Activated T-cell treated with anti-CD3 and anti-CD28 coated beads, Interleukin-2, amount 50 U/mL, for 72 hours (primary cell): ENCODE results near the gene SLC7A11. TPM values are rescaled to one million over a fixed set of nuclear protein-coding genes. Genes with fewer than 3 reads are reported as not detected.
"Not testable (repeated sequence)": the region's sequence is repeated elsewhere in the genome, so short reads cannot be mapped to it uniquely, and the experiment has no call there.

Source experiments
- ATAC-seq, 2 donors: fragments of 150-1000 bp; cut with Tn5 transposase; replicated peaks in 1 of 2; 2 replicates each; pipeline ENCODE4 v1.10.0; 2021; ENCODE audit warnings: moderate library complexity in 2 of 2, mild to moderate bottlenecking in 1 of 2
- DNase-seq, 2 donors: peaks; one replicate each; pipeline ENCODE4 v3.0.0; 2021 to 2022; ENCODE audit warnings: mixed read lengths in 1 of 2
- H3K27ac Mint-ChIP-seq: one replicate; pipeline ENCODE4 v1.8.0; 2022; ENCODE audit warnings: mild to moderate bottlenecking, moderate library complexity, mixed read lengths
- H3K27me3 Mint-ChIP-seq: one replicate; pipeline ENCODE4 v1.8.0; 2022; ENCODE audit warnings: low read depth, mixed read lengths
- H3K36me3 Mint-ChIP-seq, 2 donors: one replicate each; pipeline ENCODE4 v1.8.0; 2022; ENCODE audit warnings: mixed read lengths in 2 of 2, mild to moderate bottlenecking in 1 of 2; ENCODE audit not compliant: insufficient read depth in 2 of 2
- H3K4me1 Mint-ChIP-seq: one replicate; pipeline ENCODE4 v1.8.0; 2022; ENCODE audit warnings: low read depth, mixed read lengths
- H3K4me3 Mint-ChIP-seq, 2 donors: one replicate each; pipeline ENCODE4 v1.8.0; 2022; ENCODE audit warnings: mild to moderate bottlenecking in 2 of 2, mixed read lengths in 2 of 2, moderate library complexity in 2 of 2
- H3K9me3 Mint-ChIP-seq, 2 donors: one replicate each; pipeline ENCODE4 v1.8.0; 2022; ENCODE audit warnings: mixed read lengths in 2 of 2
- total RNA-seq, 2 donors: library from RNA; stranded (reverse); gene quantifications; one replicate each; pipeline ENCODE4 v1.2.3, GENCODE V29; 2022

Gene SLC7A11
- total RNA-seq, 2 donors from 2014 or later, result 13.8 to 15.4 TPM

DNA sequence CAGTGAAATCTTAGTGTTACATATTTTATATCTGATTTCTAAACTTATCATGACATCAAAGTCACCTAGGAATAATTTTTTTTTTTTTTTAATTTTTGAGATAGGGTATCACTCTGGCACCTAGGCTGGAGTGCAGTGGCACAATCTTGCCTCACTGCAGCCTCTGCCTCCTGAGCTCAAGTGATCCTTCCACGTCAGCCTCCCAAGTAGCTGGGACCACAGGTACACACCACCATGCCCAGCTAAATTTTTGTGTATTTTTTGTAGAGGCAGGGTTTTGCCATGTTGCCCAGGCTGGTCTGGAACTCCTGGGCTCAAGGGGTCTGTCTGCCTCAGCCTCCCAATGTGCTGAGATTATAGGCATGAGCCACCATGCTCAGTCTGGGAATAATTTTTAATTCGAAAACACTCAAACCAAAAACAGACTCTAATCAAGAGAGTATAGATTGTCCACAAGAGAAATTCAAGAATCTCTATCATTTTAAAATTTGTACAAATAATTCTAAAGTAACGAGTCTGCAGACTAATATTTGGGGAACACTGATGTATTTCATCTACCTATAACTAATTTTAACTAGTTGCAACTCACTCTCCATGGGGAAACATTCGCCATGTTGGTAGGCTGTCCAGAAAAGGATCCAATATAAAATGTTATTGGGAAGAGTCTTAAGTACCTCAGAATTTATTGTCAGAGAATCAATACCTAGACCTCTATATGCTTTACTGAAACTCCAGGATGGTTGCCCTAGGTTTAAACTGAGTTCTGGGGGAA is 3.4 kb downstream of the SLC7A11 start:
- peaks cover 61% of the 10 kb centered on the region for H3K4me1 Mint-ChIP-seq
- ATAC-seq (no peak), DNase-seq (no peak)
- H3K4me3 Mint-ChIP-seq, result peak overlapping the region; percentile 14 to 70
- no peak overlapping the region for H3K27ac Mint-ChIP-seq
- peaks cover 7 to 26% of the 10 kb centered on the region in 2 donors for H3K36me3 Mint-ChIP-seq
- no peaks in the 10 kb centered on the region for H3K27me3 Mint-ChIP-seq
- no peaks in the 10 kb centered on the region for H3K9me3 Mint-ChIP-seq

GRCh38 chr4:138237132-138237531 is 5.0 kb downstream of the SLC7A11 start:
- H3K36me3 Mint-ChIP-seq, result peaks cover 6 to 27% of the 10 kb centered on the region in 2 donors
- H3K27ac Mint-ChIP-seq, H3K4me3 Mint-ChIP-seq, H3K27me3 Mint-ChIP-seq, H3K9me3 Mint-ChIP-seq, ATAC-seq, DNase-seq: not testable (repeated sequence)
- H3K4me1 Mint-ChIP-seq, result peaks cover 54% of the 10 kb centered on the region

GRCh38 chr4:138236037-138236436 is 6.1 kb downstream of the SLC7A11 start:
- no peak overlapping the region for H3K27ac Mint-ChIP-seq
- peaks cover 46% of the 10 kb centered on the region for H3K4me1 Mint-ChIP-seq
- H3K36me3 Mint-ChIP-seq, result peaks cover 0 to 22% of the 10 kb centered on the region in 2 donors

GRCh38 chr4:138235419-138235952 is 6.7 kb downstream of the SLC7A11 start:
- H3K27ac Mint-ChIP-seq, result no peak overlapping the region
- ATAC-seq (peak; percentile 82 to 86), DNase-seq (no peak)
- no peaks in the 10 kb centered on the region for H3K27me3 Mint-ChIP-seq
- peaks cover 43% of the 10 kb centered on the region for H3K4me1 Mint-ChIP-seq
- H3K9me3 Mint-ChIP-seq, result no peaks in the 10 kb centered on the region
- peak overlapping the region in 1 of 2 donors; percentile 25 for H3K4me3 Mint-ChIP-seq
- H3K36me3 Mint-ChIP-seq, result peaks cover 0 to 21% of the 10 kb centered on the region in 2 donors

More at GRCh38 chr4:138236037-138236436, 6.1 kb downstream of the SLC7A11 start:
- H3K9me3 Mint-ChIP-seq, result no peaks in the 10 kb centered on the region
- H3K4me3 Mint-ChIP-seq, result peak overlapping the region in 1 of 2 donors; percentile 25
- no peaks in the 10 kb centered on the region for H3K27me3 Mint-ChIP-seq
- peak in 1 of 2 donors; percentile 26 for ATAC-seq
- no peak for DNase-seq

GRCh38 chr4:138234248-138234647 is 7.9 kb downstream of the SLC7A11 start:
- H3K27ac Mint-ChIP-seq, result no peak overlapping the region
- ATAC-seq (no peak), DNase-seq (no peak)
- H3K4me1 Mint-ChIP-seq, result peaks cover 32% of the 10 kb centered on the region
- no peaks in the 10 kb centered on the region for H3K9me3 Mint-ChIP-seq
- H3K36me3 Mint-ChIP-seq, result peaks cover 0 to 19% of the 10 kb centered on the region in 2 donors
- no peaks in the 10 kb centered on the region for H3K27me3 Mint-ChIP-seq
- no peak overlapping the region for H3K4me3 Mint-ChIP-seq

DNA sequence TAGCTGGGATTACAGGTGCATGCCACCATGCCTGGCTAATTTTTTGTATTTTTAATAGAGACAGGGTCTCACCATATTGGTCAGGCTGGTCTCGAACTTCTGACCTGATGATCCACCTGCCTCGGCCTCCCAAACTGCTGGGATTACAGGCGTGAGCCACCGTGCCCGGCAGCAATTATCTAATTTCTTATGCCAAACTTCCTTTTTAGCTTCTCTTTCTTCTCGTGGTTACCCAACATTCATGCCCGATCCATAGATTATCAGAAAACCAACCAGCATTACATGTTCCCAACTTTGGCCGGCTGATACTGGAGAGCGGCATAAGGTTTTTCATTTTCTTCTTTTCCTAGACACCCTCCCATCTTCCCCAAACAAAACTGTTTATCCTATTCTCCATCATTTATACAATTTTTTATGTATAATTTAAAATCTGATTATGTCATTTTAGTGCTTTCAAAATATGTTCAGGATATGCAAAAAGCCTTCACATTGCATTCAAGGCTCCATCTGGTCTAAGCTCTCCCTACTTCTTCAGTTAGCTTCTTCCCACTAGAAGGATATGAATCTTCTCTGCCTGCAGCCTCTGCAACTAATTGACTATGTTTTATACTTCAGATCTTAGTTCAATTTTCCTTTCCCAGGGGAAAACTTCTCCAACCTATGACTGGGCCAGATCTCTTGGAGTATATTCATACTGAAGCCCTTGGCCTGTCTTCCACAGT is 8.7 kb downstream of the SLC7A11 start:
- no peaks in the 10 kb centered on the region for H3K27me3 Mint-ChIP-seq
- peaks cover 0 to 19% of the 10 kb centered on the region in 2 donors for H3K36me3 Mint-ChIP-seq
- H3K9me3 Mint-ChIP-seq, result no peaks in the 10 kb centered on the region
- H3K4me3 Mint-ChIP-seq, result no peak overlapping the region
- ATAC-seq (no peak), DNase-seq (no peak)
- H3K4me1 Mint-ChIP-seq, result peaks cover 24% of the 10 kb centered on the region
- H3K27ac Mint-ChIP-seq, result no peak overlapping the region

DNA sequence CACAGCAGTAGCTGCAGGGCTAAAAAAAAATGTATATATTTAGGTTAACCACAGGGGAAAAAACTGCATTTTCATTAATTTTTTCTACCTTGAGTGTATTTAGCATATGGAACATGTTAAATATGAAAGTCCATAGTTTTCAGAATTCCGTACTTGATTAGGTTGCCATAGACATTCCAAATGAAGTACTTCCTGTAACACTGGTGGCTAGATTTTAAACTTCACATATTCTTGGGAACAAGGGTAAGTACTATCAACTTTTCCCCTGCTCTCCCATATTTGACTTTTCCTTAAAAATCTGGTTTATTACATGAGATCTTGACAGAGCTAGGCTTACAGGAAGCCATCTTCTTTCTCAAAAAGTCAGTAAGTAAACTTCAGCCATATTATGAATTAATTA is 9.8 kb downstream of the SLC7A11 start:
- Mint-ChIP-seq H3K9me3 (no peaks in the 10 kb centered on the region), H3K4me1 (peaks cover 20% of the 10 kb centered on the region), H3K4me3 (no peak overlapping the region), H3K36me3 (peaks cover 0 to 19% of the 10 kb centered on the region in 2 donors), H3K27ac (no peak overlapping the region), H3K27me3 (no peaks in the 10 kb centered on the region)
- DNase-seq (no peak), ATAC-seq (no peak)

GRCh38 chr4:138230048-138230447 is 12.1 kb downstream of the SLC7A11 start:
- H3K9me3 Mint-ChIP-seq, result no peaks in the 10 kb centered on the region
- H3K27me3 Mint-ChIP-seq, result no peaks in the 10 kb centered on the region
- DNase-seq (no peak), ATAC-seq (no peak)
- peaks cover 0 to 13% of the 10 kb centered on the region in 2 donors for H3K36me3 Mint-ChIP-seq
- no peak overlapping the region for H3K27ac Mint-ChIP-seq
- no peak overlapping the region for H3K4me3 Mint-ChIP-seq
- H3K4me1 Mint-ChIP-seq, result peaks cover 4% of the 10 kb centered on the region

DNA sequence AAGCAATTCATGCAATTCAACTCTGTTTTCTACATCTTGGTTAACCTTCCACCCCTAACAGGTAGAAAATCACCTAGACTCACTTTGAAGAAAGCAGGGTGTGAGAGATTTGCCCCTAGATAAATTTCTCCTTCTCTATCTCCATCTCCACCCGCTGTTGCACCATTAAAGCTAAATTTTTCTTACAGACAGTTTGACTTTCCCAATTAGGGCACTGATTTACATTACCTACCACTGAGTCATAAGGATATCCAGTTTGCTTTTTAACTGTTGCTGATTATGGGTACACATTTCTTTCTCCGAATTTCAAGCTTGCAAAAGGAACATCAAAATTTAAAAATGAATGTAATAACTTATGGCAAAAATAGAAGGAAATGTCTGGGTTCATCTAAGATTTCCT is 13.0 kb downstream of the SLC7A11 start:
- DNase-seq, result no peak
- no peaks in the 10 kb centered on the region for H3K27me3 Mint-ChIP-seq
- H3K36me3 Mint-ChIP-seq, result peaks cover 0 to 11% of the 10 kb centered on the region in 2 donors
- no peak overlapping the region for H3K27ac Mint-ChIP-seq
- ATAC-seq, result no peak
- no peaks in the 10 kb centered on the region for H3K4me1 Mint-ChIP-seq
- no peaks in the 10 kb centered on the region for H3K9me3 Mint-ChIP-seq
- H3K4me3 Mint-ChIP-seq, result no peak overlapping the region

- Mint-ChIP-seq H3K27ac (no peak overlapping the region), H3K4me3 (no peak overlapping the region), H3K4me1 (no peaks in the 10 kb centered on the region), H3K36me3 (peaks cover 1 to 3% of the 10 kb centered on the region in 2 donors), H3K9me3 (no peaks in the 10 kb centered on the region), H3K27me3 (no peaks in the 10 kb centered on the region)
- DNase-seq, result no peak
- no peak for ATAC-seq
Observed at GRCh38 chr4:138226351-138226750, 15.8 kb downstream of the SLC7A11 start.

GRCh38 chr4:138225477-138225876 is 16.7 kb downstream of the SLC7A11 start:
- H3K4me1 Mint-ChIP-seq, result no peaks in the 10 kb centered on the region
- H3K4me3 Mint-ChIP-seq, result no peak overlapping the region
- DNase-seq (no peak), ATAC-seq (no peak)
- no peaks in the 10 kb centered on the region for H3K27me3 Mint-ChIP-seq
- no peaks in the 10 kb centered on the region for H3K9me3 Mint-ChIP-seq
- no peak overlapping the region for H3K27ac Mint-ChIP-seq
- H3K36me3 Mint-ChIP-seq, result peaks cover 0 to 1% of the 10 kb centered on the region in 2 donors

DNA sequence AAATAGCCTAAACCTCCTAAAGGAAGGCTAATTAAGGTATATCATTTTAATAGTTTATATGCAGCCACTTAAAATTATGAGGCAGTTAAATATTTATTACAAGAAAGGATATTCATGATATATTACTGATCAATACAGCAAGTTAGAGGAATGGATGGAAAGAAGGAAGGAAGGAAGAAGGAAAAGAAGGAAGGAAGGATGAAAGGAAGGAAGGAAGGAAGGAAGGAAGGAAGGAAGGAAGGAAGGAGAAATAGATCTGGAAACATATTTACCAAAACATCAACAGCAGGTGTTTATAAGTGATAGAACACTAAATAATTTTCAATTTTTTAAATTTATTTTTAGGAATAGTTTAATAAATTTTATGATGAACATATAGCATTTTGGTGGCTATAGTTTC is 17.5 kb downstream of the SLC7A11 start:
- H3K4me1 Mint-ChIP-seq, result no peaks in the 10 kb centered on the region
- ATAC-seq, result no peak
- DNase-seq, result no peak
- no peaks in the 10 kb centered on the region for H3K9me3 Mint-ChIP-seq
- no peaks in the 10 kb centered on the region for H3K27me3 Mint-ChIP-seq
- H3K27ac Mint-ChIP-seq, result no peak overlapping the region
- peaks cover 0 to 1% of the 10 kb centered on the region in 2 donors for H3K36me3 Mint-ChIP-seq
- H3K4me3 Mint-ChIP-seq, result no peak overlapping the region

GRCh38 chr4:138223231-138223910 is 18.8 kb downstream of the SLC7A11 start:
- no peak for DNase-seq
- peaks cover 0 to 1% of the 10 kb centered on the region in 2 donors for H3K36me3 Mint-ChIP-seq
- no peaks in the 10 kb centered on the region for H3K9me3 Mint-ChIP-seq
- H3K4me3 Mint-ChIP-seq, result no peak overlapping the region
- H3K27ac Mint-ChIP-seq, result no peak overlapping the region
- no peaks in the 10 kb centered on the region for H3K4me1 Mint-ChIP-seq
- no peaks in the 10 kb centered on the region for H3K27me3 Mint-ChIP-seq
- ATAC-seq, result no peak
